ENCODE data around the gene TRMT10C.

The TRMT10C gene

DNA sequence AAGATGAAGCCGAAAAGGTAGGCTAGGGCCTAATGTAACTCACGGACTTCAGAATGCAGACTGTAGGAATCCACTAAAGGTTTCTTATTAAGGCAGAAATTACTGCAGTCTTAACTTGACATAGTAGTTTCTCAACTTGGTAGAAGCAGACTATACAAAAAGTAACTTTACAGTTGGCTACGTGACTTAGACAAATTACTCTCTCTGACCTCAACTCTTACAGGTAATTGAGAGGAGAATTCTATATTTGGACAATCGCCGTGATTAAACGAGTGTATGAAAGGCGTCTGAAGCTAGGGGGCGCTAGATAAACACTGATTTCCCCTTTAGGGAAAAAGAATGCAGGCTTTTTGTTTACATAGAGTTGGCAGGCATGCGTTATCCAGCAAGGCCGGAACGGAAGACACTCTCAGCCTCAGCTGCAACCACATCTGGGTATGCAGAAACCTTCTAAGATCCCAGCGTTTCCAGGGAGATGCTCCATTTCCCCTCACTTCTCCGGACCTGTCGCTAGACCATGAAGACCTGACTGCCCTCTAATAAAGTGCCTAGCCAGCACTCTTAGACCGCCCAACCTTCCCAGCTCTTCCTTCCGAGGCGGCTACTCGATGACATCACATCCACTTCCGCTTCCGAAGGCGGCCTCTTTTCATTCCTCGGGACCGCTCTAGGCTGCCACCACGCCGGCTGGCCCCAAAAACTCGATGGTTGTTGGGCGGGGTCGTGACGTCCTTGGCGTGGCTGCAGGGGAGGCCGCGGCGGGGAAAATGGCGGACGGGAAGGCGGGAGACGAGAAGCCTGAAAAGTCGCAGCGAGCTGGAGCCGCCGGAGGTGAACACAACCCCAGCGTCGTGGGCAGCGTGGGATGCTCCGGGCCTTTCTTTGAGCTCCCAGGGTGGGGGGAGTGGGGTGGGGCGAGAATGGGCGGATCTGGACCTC lies 12.1 kb downstream of the TRMT10C start, which contains the start of gene PCNP:
PCNP (plus strand) TSS at position 732 of the 939 bp plus-strand sequence; CDS start at position 768, 36 bp downstream.
- H3K4me3 ChIP-seq (ENCODE audit: low read depth, low read length): peak within 1 kb of the TSS; percentile 88
- DNase-seq (ENCODE audit: low read depth, low spot score): peak; percentile 99
- TF ChIP-seq, protein P1, sequence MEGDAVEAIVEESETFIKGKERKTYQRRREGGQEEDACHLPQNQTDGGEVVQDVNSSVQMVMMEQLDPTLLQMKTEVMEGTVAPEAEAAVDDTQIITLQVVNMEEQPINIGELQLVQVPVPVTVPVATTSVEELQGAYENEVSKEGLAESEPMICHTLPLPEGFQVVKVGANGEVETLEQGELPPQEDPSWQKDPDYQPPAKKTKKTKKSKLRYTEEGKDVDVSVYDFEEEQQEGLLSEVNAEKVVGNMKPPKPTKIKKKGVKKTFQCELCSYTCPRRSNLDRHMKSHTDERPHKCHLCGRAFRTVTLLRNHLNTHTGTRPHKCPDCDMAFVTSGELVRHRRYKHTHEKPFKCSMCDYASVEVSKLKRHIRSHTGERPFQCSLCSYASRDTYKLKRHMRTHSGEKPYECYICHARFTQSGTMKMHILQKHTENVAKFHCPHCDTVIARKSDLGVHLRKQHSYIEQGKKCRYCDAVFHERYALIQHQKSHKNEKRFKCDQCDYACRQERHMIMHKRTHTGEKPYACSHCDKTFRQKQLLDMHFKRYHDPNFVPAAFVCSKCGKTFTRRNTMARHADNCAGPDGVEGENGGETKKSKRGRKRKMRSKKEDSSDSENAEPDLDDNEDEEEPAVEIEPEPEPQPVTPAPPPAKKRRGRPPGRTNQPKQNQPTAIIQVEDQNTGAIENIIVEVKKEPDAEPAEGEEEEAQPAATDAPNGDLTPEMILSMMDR (IDR thresholded peaks at IDR 0.05; ENCODE audit: low read depth, low read length): peak; percentile 78
- in situ Hi-C loops (cut with HindIII; ENCODE audit: low sequenced_read_pairs): no loop called here

DNA sequence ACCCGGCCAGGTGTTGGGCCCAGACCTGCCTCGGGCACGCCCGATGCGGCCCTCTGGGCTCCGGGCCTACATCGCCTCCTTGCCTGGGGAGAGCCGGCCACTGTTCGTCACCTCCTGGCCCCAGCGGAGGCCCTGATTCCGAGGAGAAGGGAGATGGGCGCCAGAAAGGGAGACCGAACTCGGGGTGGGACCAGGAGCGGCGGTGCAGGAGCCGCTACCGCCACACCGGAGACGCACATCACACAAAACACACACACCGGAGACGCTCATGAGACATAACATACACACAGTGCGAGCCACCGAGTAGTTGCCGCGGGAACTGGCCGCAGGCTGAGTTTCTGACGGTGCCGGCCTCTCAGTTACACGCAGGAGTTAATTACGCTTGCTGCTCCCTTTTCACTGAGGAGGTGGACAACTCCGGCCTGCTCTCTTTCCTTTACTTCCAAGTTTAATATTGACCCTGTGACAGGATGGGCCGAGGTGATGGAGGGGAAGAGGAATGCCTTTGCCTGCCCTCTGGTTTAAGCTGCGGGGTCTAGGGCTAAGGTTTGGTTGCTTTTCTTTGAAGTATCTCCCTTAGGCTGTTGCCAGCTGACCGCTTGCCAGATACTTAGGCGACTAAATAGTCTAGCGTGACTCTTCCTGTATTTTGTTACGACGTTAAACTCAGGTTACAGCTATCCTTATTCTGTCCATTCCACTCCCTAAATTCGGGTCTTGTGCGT lies 12.9 kb downstream of the TRMT10C start:
- H3K4me3 ChIP-seq (ENCODE audit: low read depth, low read length): peak overlapping the region; percentile 88
- in situ Hi-C loops (cut with HindIII; ENCODE audit: low sequenced_read_pairs): no loop called here
- peak; percentile 59 for DNase-seq (ENCODE audit: low read depth, low spot score)
- TF ChIP-seq, protein P1 (IDR thresholded peaks at IDR 0.05; ENCODE audit: low read depth, low read length): no peak

DNA sequence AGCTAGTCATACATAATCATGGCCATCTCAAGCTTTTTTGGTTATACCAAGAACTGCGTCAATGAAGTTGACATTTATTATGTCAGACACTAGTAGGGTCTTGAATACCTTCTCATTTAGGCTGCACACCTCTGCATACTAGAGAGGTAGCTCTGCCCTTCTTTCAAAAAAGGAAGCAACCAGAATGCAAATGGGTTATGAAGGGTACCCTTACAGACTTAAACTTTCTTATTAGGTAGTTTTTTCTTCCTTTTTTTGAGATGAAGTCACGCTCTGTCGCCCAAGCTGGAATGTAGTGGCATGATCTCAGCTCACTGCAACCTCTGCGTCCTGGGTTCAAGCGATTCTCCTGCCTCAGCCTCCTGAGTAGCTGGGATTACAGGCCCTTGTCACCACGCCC lies 15.6 kb downstream of the TRMT10C start:
- DNase-seq (ENCODE audit: low read depth, low spot score): no peak
- TF ChIP-seq, protein P1 (IDR thresholded peaks at IDR 0.05; ENCODE audit: low read depth, low read length): no peak
- no peak overlapping the region for H3K4me3 ChIP-seq (ENCODE audit: low read depth, low read length)
- in situ Hi-C loops (cut with HindIII; ENCODE audit: low sequenced_read_pairs): no loop called here

DNA sequence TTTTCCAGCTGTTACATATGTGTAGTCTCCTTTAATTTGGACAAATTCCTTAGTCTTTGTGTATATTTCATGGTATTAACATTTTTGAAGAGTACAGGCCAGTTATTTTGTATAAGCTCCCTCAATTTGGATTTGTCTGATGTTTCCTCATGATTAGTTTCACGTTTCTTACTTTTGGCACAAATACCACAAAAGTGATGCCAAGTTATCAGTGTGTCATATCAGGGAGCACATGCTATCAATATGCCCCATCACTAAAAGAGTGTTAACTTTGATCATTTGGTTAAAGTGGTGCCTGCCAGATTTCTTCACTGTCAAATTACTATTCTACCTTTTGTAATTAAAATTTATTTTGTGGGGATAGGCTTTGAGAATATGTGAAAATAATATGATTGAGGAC lies 26.9 kb downstream of the TRMT10C start:
- TF ChIP-seq, protein P1 (IDR thresholded peaks at IDR 0.05; ENCODE audit: low read depth, low read length): no peak
- DNase-seq (ENCODE audit: low read depth, low spot score): no peak
- no peak overlapping the region for H3K4me3 ChIP-seq (ENCODE audit: low read depth, low read length)
- in situ Hi-C loops (cut with HindIII; ENCODE audit: low sequenced_read_pairs): no loop called here

DNA sequence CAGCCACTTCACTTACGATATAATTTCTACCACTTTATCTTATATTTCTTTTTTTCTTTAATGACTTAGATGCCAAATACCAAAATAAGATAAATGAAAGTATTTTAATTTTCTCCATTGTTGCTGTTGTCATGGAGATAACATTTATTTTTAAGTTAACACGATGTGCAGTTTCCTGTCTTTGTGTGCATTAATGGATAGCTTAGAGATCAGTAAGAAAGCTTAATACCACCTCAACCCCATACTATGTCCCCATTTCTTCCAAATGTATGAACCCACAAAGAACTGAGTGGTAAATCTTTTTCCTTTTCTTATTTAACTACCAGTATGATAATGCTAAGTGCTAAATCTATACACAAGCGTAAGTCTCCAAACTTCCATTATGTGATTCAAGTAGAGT lies 29.4 kb downstream of the TRMT10C start:
- TF ChIP-seq, protein P1 (IDR thresholded peaks at IDR 0.05; ENCODE audit: low read depth, low read length): no peak
- no peak for DNase-seq (ENCODE audit: low read depth, low spot score)
- H3K4me3 ChIP-seq (ENCODE audit: low read depth, low read length): no peak overlapping the region
- in situ Hi-C loops (cut with HindIII; ENCODE audit: low sequenced_read_pairs): no loop called here

DNA sequence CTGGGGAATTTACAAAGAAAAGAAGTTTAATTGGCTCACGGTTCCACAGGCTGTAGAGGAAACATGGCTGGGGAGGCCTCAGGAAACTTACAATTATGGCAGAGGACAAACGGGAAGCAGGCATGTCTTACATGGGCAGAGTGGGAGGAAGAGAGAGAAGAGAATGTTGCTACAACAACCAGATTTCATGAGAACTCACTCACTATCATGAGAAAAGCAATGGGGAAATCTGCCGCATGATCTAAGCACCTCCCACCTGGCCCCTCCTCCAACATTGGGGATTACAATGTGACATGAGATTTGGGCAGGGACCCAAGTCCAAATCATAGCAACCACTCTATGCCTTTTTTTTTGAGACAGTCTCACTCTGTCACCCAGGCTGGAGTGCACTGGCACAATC lies 41.1 kb downstream of the TRMT10C start:
- TF ChIP-seq, protein P1 (IDR thresholded peaks at IDR 0.05; ENCODE audit: low read depth, low read length): no peak
- in situ Hi-C loops (cut with HindIII; ENCODE audit: low sequenced_read_pairs): no loop called here
- DNase-seq (ENCODE audit: low read depth, low spot score): no peak
- H3K4me3 ChIP-seq (ENCODE audit: low read depth, low read length): no peak overlapping the region
